GM06990 (cell line): ENCODE results near the gene TBC1D8.
"Not testable (repeated sequence)": the region's sequence is repeated elsewhere in the genome, so short reads cannot be mapped to it uniquely, and the experiment has no call there.

Experiments
- DNase-seq: peaks from one replicate; pipeline ENCODE4 v3.0.0-alpha.2; 2011; ENCODE audit not compliant: insufficient read length; ENCODE audit errors: extremely low read depth
- H3K27me3 ChIP-seq: replicated peaks from 2 replicates; pipeline ENCODE4 v1.6.0; 2011; ENCODE audit warnings: low read length; ENCODE audit not compliant: control insufficient read depth, insufficient read depth
- H3K36me3 ChIP-seq: 2 replicates; pipeline ENCODE4 v1.5.1; 2011; ENCODE audit warnings: low read length; ENCODE audit not compliant: control insufficient read depth, insufficient read depth
- H3K4me3 ChIP-seq: replicated peaks from 2 replicates; pipeline ENCODE4 v1.5.1; 2011; ENCODE audit warnings: low read depth, mild to moderate bottlenecking, control low read depth, low read length
- CTCF ChIP-seq: IDR thresholded peaks from 2 replicates; pipeline ENCODE4 v1.5.1; 2011; ENCODE audit warnings: low read length, control low read depth, mild to moderate bottlenecking, inconsistent platforms; ENCODE audit not compliant: insufficient read depth, poor library complexity, severe bottlenecking

The TBC1D8 gene

GRCh38 chr2:101185656-101186055 is 34.5 kb upstream of the TBC1D8 start:
- TF ChIP-seq CTCF = no peak
- DNase-seq = no peak
- no peak overlapping the region for H3K4me3 ChIP-seq
- H3K27me3 ChIP-seq = no peaks in the 10 kb centered on the region
- H3K36me3 ChIP-seq = no peaks in the 10 kb centered on the region

- Histone ChIP-seq H3K36me3 (no peaks in the 10 kb centered on the region), H3K27me3 (no peaks in the 10 kb centered on the region), H3K4me3 (no peak overlapping the region)
- no peak for TF ChIP-seq CTCF
- no peak for DNase-seq
These were observed 33.9 kb upstream of the TBC1D8 start for GRCh38 chr2:101185085-101185484.

GRCh38 chr2:101179982-101180381 is 28.8 kb upstream of the TBC1D8 start:
- no peak for TF ChIP-seq CTCF
- H3K27me3 ChIP-seq = no peaks in the 10 kb centered on the region; the same call in 1 of the 2 replicates
- DNase-seq = no peak
- H3K4me3 ChIP-seq = no peak overlapping the region
- H3K36me3 ChIP-seq = no peaks in the 10 kb centered on the region

GRCh38 chr2:101176803-101177202 is 25.6 kb upstream of the TBC1D8 start:
- Histone ChIP-seq H3K36me3 (no peaks in the 10 kb centered on the region), H3K27me3 (no peaks in the 10 kb centered on the region; the same call in 1 of the 2 replicates), H3K4me3 (no peak overlapping the region)
- TF ChIP-seq CTCF = no peak
- no peak for DNase-seq

- Histone ChIP-seq H3K27me3 (no peaks in the 10 kb centered on the region; the same call in 1 of the 2 replicates), H3K4me3 (no peak overlapping the region), H3K36me3 (no peaks in the 10 kb centered on the region)
- no peak for DNase-seq
- TF ChIP-seq CTCF = no peak
These were observed 24.8 kb upstream of the TBC1D8 start for GRCh38 chr2:101175991-101176390.

GRCh38 chr2:101173707-101174295 is 22.6 kb upstream of the TBC1D8 start:
- no peaks in the 10 kb centered on the region; the same call in 1 of the 2 replicates for H3K27me3 ChIP-seq
- TF ChIP-seq CTCF = no peak
- no peak overlapping the region for H3K4me3 ChIP-seq
- H3K36me3 ChIP-seq = no peaks in the 10 kb centered on the region
- DNase-seq = no peak

- H3K36me3 ChIP-seq, H3K4me3 ChIP-seq, DNase-seq, H3K27me3 ChIP-seq: not testable (repeated sequence)
These were observed 18.6 kb upstream of the TBC1D8 start for GRCh38 chr2:101169822-101170221.
